Glomerular visceral epithelial cell (primary cell): ENCODE results near the gene RUFY2.

Experiments
- DNase-seq: peaks from one replicate; pipeline ENCODE4 v3.0.0-alpha.2; 2016; ENCODE audit errors: extremely low spot score

Gene RUFY2, protein sequence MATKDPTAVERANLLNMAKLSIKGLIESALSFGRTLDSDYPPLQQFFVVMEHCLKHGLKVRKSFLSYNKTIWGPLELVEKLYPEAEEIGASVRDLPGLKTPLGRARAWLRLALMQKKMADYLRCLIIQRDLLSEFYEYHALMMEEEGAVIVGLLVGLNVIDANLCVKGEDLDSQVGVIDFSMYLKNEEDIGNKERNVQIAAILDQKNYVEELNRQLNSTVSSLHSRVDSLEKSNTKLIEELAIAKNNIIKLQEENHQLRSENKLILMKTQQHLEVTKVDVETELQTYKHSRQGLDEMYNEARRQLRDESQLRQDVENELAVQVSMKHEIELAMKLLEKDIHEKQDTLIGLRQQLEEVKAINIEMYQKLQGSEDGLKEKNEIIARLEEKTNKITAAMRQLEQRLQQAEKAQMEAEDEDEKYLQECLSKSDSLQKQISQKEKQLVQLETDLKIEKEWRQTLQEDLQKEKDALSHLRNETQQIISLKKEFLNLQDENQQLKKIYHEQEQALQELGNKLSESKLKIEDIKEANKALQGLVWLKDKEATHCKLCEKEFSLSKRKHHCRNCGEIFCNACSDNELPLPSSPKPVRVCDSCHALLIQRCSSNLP

DNA sequence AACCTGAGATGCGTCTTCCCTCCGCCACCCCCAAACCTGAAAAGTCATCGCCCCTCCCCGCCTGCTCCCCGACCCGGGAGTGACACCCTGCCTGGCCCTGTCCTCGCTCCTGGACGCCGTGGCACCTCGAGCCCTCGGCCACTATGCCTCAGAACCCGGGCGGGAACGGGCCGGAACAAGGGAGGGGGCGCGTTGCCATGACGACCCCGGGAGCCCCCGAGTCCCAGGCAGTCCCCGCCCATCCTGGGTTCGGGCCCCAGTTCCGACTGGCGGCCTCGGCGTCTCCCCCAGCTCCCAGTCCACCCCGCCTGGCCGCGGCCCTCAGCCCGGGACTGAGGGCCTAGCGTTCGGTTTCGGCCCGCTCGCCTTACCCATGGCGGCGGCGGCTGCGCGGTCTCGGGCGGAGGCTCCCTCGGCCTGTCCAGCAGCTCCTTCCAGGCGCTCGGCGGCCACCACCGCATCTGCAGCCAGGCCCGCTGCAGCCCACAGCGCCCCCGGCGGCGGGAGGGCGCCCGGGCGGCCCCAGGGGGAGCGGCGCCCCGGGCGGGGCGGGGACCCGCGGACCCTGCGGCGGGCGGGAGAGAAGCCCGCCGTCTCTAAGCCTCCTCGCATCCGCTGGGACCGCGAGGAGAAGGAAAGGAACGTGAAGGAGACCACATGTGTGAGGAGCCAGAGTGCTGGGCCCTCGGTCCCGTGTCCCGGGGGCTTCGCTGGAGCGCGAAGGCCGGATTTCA, at the start of gene RUFY2:
Gene RUFY2, minus strand, starts transcription at position 463 of the 734 bp plus-strand sequence. Its CDS starts 88 bp downstream, at position 375.
- DNase-seq = peak; percentile 89

DNA sequence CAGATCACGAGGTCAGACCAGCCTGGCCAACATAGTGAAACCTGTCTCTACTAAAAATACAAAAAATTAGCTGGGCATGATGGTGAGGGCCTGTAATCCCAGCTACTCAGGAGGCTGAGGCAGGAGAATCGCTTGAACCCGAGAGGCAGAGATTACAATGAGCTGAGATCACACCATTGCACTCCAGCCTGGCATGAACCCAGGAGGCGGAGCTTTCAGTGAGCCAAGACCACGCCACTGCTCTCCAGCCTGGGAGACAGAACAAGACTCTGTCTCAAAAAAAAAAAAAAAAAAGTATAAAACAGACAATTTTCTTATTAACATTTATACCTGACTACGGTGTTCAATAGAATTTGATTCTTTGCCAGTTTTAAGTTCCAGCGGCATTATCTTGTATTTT, 42.6 kb upstream of the RUFY2 start:
- DNase-seq = peak; percentile 53

DNA sequence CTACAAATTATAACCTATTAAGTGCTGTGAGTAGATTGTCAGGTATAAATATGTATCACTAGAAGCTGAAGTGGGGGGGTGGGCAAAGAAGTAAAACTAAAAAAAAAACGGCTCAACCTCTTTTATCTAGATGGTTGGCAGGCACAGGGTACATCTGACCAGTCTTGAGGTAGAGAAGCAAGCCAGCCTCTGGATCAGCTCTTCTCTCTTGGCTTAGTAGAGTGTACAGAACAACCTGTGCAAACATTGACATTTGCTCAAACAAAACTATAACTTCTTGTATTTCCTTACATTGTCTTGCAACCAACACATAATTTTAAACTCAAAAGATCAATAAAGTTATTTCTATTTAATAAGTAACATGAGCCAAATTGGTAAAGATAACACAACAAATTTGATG, 39.1 kb upstream of the RUFY2 start:
- no peak for DNase-seq

DNA sequence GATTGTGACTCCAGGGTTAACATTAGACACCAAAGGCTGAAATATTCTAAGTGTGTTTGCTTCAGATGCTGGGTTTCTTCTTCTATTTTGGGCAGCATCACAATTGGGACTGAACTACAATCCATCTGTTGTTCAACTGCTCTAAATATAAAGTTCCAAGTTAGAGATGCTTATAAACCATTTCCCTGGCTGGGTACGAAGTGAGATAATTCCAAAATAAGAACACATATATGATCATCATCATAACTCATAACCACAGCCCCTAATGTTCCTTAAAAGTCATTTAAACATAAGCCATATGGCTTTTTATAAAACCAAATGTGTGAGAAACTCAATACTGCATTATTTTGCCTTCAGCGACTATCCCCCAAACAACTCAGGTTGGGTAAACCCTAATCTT, 35.9 kb upstream of the RUFY2 start:
- no peak for DNase-seq

DNA sequence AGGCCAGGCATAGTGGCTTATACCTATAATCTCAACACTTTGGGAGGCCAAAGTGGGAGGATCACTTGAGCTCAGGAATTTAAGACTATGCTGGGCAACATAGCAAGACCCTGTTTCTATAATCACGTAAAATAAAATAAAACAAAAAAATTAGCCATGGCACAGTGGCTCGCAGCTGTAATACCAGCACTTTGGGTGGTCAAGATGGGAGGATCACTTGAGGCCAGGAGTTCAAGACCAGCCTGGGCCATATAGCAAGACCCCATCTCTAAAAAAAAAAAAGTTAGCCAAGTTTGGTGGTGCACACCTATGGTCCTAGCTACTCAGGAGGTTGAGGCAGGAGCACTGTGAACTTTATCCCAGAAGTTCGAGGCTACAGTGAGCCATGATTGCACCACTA, 33.8 kb upstream of the RUFY2 start:
- no peak for DNase-seq

DNA sequence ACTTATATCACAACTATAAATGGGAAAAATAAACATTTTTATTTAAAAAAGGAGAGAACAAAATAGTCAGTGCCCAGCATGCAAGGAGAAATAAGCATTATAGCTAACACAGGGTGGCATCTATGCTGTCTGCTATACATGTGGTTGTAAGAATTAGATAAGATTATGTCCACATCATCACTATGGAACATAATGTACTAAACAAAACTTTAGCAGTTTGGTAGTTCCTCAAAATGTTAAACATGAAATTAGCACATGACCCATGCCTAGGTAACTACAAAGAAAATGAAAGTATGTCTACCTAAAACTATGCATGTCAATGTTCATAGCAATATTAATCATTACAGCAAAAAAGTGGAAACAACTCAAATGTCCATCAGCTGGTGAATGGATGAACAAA, 28.7 kb upstream of the RUFY2 start:
- no peak for DNase-seq

DNA sequence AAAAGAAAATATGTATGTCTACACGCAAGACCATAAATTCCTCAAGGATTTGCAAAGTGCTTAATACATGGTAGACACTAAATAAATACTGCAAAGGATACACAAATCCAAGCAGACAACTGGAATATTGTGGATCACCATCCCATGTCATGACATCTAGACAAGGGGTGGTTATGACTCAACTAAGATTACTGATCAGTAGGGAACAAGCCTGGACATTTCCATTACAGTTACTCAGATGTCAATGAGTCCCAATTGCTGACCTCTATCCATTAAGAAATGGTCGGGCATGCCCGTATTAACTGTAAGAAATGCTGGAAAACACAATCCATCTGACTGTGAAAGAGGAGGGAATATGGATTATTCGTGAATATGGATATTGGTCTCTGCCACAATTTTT, 27.6 kb upstream of the RUFY2 start:
- DNase-seq = no peak

DNA sequence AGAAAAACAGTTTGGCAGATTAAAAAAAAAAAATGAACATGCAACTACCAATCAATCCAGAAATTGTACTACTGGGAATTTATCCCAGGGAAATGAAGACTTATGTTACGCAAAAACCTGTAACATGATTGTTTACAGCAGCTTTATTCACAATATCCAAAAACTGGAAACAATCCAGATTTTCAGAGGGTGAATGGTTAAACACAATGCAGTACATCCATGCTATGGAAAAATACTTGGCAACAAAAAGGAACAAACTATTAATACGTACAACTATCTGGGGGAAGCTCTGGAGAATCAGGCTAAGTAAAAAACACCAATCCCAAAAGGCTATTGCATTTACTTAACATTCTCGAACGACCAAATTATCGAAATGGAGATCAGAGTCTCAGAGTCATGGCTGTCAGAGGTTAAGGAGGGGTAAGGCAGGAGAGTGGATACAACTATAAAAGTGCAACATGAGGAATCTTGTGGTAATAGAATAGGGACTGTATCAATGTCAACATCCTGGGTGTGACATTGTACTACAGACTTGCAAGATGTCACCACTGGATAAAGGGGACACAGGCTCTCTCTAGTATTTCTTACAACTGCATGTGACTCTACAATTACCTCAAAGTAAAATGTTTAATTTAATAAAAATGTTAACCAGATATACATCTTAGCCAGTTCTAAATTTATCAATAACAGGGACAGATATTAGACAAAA, 21.5 kb upstream of the RUFY2 start:
- DNase-seq = no peak

DNA sequence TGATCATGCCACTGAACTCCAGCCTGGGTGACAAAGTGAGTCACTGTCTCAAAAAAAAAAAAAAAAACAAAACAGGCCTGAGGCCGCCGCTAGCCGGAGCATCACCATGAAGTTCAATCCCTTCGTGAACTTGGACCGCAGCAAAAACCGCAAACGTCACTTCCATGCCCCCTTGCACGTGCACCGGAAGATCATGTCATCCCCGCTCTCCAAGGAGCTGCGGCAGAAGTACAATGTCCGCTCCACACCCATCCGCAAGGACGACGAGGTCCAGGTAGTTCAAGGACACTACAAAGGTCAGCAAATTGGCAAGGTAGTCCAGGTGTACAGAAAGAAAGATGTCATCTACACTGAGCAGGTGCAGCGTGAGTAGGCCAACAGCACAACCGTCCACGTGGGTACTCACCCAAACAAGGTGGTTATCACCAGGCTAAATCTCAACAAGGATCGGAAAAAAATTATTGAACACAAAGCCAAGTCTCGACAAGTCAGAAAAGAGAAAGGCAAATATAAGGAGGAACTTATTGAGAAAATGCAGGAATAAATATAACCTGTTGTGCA, 17.5 kb upstream of the RUFY2 start:
- DNase-seq = no peak

DNA sequence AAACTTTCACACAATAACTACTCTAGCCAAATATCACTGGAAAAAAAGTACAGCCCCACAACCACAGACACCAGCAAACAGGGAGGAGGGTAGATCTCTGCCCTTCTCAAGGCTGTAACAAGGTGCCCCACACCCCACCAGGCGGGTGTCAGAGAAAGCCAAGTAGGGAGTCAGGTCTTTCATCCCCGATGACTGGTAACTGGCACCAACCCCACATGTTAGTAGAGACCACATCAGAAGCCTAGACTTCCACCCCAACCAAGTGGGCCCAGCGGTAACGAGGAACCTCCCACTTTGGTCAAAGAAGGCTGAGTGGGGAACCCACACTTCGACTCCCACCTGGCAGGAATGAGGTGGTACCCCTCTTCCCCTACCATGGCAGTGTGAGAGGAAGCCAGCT, 16.4 kb upstream of the RUFY2 start:
- no peak for DNase-seq

DNA sequence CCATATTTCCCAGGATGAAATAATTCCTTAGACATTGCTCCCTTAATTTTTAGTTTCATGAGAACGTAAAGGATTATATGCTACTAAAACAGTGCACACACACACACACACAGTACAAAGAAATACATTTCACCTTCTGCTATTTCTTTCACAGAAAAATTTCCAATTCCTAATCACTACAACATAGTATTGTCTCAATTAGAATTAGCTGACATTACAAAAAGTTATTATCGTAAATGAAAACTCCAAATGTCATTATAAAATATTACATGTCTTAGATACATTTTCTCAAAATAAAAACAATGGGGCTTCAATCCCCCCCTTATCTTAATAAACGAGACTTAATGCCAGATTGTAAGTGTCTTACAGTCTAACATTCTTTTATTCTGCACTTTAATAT, 12.3 kb upstream of the RUFY2 start:
- DNase-seq = no peak

DNA sequence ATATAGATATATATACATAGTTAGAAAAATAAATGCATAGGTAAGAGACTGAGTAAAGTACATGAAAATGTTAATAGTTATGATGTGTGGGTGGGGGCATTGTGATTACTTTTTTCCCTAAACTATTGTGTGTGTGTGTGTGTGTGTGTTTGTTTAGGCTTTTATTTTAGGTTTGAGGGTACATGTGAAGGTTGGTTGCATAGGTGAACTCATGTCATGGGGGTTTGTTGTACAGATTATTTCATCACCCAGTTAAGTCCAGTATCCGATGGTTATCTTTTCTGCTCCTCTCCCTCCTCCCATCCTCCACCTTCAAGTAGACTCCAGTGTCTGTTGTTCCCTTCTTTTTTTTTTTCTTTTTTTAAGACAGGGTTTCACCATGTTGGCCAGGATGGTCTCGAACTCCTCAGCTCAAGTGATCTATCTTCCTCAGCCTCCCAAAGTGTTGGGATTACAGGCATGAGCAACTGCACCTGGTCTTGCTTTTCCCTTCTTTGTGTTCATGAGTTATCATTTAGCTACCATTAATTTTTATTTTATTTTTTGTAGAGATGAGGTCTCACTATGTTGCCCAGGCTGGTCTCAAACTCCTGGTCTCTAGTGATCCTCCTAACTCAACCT, 1.9 kb upstream of the RUFY2 start:
- no peak for DNase-seq

DNA sequence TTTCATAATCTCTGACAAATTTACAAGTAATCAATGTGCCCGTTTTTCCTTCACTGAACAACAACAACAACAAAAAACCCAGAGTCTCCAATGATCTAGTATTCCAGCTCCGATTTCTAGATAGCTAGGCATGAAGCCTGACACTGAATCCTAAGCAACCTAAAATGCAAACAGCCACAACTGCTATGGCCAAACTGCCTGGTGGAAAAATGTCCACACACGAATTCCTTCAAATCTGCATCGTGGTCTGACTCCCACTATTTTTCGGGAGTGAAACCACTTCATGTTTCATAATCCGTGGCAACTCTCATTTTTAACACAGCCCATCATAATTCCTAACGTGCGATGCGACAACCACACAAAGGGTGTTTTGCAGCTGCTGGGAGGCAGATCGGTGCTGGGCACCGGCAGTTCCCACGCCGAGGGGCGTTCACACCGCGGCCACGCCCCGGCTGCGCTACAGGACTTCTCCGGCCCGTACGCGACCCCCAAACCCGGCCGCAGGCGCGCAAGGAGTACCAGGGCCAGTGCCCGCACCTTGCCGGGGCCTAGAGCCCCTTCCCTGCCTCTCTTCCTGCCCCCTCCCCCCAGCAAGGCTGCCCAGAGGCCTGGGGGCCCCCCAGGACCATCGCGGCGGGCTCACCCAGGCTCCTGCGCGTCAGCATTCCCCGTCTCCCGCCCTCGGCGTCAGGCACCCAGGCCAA, 814 bp downstream of the RUFY2 start:
- DNase-seq = peak; percentile 69

DNA sequence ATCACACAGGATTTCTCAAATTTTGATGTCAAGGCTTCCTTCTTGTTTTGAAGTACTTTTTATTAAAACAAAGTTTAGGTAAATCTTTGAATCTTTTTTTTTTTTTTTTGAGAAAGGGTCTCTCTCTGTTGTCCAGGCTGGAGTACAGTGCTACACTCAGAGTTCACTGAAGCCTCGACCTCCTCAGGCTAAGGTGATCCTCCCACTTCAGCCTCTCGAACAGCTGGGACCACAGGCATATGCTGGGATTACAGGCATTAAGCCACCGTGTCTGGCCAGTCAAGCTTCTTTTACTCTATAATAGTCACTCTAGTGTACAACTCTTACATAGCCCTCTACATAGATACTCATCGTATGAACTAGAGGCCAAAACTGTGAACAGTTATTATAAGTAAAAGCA, 3.4 kb downstream of the RUFY2 start:
- DNase-seq = no peak

DNA sequence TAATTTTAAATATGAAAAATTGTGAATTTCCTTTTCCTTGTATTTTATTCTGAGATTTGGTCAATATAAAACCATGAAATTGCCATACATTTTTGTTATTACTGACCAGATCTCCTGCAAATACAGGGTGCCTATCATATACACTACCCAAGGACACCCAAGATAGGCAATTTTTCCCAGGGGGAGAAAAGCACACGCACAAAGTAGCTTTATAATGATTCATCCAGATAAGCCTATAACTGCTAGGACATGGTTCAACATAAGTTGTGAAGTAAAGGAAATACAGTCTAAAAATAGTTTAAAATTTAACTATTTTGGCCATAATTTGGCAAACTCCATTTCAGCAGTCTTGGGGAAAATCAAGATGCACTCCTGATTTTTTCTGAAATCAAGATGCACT, 4.8 kb downstream of the RUFY2 start:
- no peak for DNase-seq

DNA sequence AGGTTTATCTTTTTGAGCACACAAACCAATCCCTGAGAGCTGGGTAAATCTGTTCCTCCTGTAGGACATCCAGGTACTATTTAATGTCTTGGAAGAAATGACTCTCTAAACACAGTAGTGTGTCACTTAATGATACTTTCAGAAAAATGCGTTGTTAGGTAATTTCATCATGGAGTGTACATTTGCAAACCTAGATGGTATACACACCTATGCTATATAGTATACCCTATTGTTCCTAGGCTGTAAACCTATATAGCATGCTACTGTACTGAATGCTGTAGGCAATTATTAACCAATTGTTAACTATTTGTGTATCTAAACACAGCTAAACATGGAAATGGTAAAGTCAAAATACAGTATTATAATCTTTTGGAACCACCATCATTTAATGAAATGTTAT, 10.1 kb downstream of the RUFY2 start:
- DNase-seq = no peak

DNA sequence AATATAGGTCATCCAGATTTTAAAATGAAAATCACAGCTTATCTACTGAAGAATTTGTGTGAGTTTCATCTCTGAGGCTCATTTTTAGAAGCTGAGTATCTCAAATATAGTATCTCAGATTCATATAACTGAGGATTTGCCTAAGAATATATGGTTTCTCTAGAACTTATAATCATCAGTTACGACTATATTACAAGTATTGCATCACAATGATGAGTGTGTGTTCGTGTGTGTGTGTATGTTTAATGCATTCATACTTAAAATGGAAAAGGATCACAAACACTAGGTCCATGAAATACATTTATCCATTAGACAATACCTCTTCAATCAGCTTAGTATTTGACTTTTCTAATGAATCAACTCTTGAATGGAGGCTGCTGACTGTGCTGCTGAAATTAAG, 21.3 kb downstream of the RUFY2 start:
- no peak for DNase-seq

DNA sequence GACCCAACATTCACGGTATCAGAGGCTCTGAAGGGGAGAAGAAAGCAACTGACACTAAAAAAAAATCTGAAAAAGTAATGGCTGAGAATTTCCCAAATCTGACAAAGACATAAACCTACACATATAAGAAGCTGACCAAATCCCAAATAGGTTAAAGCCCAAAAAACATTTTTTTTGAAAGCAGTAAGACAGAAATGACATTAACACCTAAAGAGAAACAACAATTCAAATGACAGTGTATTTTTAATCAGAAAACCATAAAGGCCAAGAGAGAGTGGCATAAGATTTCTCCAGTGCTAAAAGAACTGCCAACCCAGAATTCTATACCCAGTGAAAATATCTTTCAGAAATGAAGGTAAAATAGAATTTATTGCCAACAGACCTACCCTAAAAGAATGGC, 35.5 kb downstream of the RUFY2 start:
- DNase-seq = no peak

DNA sequence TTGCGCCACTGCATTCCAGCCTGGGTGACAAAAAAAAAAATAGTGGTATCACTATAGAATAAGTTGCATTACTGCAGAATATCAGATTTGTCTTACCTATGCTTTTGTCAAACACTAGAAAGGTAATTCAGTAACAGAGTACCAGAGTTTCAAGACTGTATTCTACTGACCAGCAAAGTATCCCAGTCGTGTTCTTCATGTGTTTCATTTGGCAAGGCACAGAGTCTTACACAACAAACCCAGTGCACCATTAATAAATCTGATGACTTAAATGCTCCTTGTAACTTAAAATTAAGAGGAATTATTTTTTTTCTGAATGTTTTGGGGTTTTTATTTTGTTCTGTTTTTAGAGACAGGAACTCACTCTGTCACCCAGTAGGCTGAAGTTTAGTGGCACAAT, 40.0 kb downstream of the RUFY2 start:
- no peak for DNase-seq

DNA sequence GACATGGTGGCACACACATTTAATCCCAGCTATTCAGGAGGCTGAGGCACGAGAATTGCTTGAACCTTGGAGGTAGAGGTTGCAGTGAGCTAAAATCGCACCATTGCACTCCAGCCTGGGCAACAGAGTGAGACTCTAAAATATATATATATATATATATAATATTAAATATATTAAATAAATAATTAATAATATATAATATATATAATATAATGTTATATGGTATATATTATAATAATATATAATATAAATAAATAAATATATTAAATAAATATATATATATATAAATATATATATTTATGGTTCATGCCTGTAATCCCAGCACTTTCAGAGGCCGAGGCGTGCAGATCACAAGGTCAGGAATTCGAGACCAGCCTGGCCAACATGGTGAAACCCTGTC, 40.5 kb downstream of the RUFY2 start:
- no peak for DNase-seq

DNA sequence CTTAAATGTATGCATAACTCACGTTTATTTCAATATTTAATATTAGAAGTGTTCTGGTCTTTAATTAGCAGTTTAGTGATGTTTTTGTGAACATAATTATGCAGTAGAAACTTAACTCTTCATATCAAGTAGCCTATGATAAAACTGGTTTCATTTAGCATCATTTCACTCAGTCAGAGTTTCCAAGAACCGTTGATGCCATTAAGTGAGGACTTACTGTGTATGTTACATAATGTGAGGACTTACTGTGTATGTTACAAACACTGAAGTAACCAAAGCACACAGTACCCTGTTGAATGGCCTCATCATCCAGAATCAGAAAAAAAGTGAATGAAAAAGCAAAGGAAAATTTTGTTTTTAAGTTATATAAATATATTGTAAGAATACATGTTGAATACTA, 41.5 kb downstream of the RUFY2 start:
- DNase-seq = no peak
